ENCODE measurements around the gene INSIG1.

DNA sequence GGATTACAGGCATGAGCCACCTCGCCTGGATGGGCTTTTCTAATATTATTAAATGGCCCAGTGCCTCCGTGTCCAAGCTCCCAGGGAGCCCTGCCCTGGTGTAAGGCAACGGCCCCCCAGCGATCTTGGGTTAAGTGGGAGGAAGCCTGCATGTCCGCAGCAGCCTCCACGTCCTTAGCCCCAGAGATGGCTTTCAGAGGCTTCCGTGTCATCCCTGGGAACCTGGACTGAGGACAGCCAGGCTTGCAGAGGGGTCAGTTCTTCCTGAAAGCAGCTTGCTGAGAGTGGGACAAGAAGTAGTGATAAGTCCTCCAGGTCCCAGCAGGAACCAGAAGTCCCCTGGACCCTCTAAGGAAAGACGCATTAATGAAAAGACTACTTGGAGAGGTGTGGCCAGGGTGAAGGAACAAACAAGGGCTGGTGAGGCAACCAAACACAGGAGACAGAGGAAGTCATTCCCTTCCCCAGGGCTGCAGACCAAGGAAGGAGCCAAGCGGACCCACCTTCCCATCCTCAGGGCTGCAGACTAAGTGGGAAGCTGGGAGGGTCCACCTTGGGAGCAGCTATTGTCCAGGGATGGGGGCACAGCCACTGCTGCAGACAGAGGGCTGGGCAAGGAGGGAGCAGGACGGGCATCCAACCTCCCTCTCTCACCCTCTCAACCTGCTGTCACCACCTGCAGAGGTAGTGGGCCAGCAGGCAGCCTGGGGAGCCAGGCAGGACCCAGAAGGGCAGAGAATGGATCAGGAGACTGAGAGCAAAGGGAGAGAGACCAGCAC is 13.0 kb upstream of the INSIG1 start:
- TF ChIP-seq, protein P1, sequence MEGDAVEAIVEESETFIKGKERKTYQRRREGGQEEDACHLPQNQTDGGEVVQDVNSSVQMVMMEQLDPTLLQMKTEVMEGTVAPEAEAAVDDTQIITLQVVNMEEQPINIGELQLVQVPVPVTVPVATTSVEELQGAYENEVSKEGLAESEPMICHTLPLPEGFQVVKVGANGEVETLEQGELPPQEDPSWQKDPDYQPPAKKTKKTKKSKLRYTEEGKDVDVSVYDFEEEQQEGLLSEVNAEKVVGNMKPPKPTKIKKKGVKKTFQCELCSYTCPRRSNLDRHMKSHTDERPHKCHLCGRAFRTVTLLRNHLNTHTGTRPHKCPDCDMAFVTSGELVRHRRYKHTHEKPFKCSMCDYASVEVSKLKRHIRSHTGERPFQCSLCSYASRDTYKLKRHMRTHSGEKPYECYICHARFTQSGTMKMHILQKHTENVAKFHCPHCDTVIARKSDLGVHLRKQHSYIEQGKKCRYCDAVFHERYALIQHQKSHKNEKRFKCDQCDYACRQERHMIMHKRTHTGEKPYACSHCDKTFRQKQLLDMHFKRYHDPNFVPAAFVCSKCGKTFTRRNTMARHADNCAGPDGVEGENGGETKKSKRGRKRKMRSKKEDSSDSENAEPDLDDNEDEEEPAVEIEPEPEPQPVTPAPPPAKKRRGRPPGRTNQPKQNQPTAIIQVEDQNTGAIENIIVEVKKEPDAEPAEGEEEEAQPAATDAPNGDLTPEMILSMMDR (IDR thresholded peaks at IDR 0.05), result no peak
- no peak for TF ChIP-seq POLR2A (IDR thresholded peaks at IDR 0.05)
